ENCODE results near the gene RALB.

Gene RALB

GRCh38 chr2:120277505-120278205, 25.0 kb downstream of the RALB start:
- TF ChIP-seq CTCF (IDR thresholded peaks at IDR 0.05): no peak

DNA sequence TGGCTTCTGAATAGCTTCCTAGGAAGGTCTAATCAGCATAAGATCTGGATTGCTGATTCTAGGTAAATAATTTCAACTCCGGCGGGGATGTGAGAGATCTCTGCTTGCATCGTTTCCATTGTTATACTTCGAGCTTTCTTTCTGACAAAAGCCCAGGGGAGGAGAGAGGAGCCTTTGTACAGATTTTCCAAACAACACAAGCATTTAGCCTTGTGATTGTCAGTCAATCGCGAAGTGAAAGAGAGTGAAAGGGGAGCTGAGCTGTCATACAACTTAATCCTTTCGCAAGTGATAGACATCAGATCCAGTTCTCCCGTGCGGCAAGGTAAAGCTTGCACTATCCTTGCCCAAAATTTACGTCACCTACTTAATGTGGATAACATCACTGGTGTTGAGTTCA, 26.2 kb downstream of the RALB start:
- TF ChIP-seq CTCF (IDR thresholded peaks at IDR 0.05): no peak

- no peak for TF ChIP-seq CTCF (IDR thresholded peaks at IDR 0.05)
These were observed 27.1 kb downstream of the RALB start for GRCh38 chr2:120279708-120280107.

- no peak for TF ChIP-seq CTCF (IDR thresholded peaks at IDR 0.05)
These were observed 31.0 kb downstream of the RALB start for GRCh38 chr2:120283649-120284048.

- no peak for TF ChIP-seq CTCF (IDR thresholded peaks at IDR 0.05)
These were observed 32.4 kb downstream of the RALB start for GRCh38 chr2:120285056-120285455.

GRCh38 chr2:120287183-120288015, 34.7 kb downstream of the RALB start:
- TF ChIP-seq CTCF (IDR thresholded peaks at IDR 0.05): no peak

DNA sequence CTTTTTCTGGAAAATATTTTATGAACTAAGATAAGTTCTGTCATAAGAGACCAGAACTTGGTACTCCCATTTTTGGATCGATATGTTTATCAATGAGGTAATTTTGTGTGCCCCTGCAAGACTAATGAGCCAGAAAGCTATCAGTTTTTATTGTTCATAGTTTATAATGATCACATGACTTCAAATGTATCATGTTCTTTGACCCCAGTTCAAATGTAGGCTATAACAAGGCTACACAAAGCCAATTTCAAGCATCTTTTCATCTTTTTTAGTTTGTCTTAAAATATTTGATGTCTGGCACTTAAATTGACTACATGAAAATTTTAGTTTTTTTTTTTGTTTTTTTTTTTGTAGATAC, 35.3 kb downstream of the RALB start:
- no peak for TF ChIP-seq CTCF (IDR thresholded peaks at IDR 0.05)

Measured in LNCAP (cell line).